T-helper 2 cell treated with Interferon-gamma antibody and Interleukin-4, amounts not matched to agents 5 μg/mL and 100 μg/mL, for 36 hours (primary cell): ENCODE measurements around the gene MED16.

ENCODE experiments used
- DNase-seq: peaks from one replicate; pipeline ENCODE4 v3.0.0; 2021; ENCODE audit warnings: low spot score
- H3K27ac Mint-ChIP-seq: one replicate; pipeline ENCODE4 v1.8.0; 2021; ENCODE audit warnings: mild to moderate bottlenecking, mixed read lengths
- H3K27me3 Mint-ChIP-seq: one replicate; pipeline ENCODE4 v1.8.0; 2021; ENCODE audit warnings: low read depth, mixed read lengths
- H3K36me3 Mint-ChIP-seq: one replicate; pipeline ENCODE4 v1.8.0; 2021; ENCODE audit warnings: low read depth, mixed read lengths
- H3K4me1 Mint-ChIP-seq: one replicate; pipeline ENCODE4 v1.8.0; 2021; ENCODE audit warnings: low read depth, mixed read lengths
- H3K4me3 Mint-ChIP-seq: one replicate; pipeline ENCODE4 v1.8.0; 2022; ENCODE audit warnings: mild to moderate bottlenecking, moderate library complexity, mixed read lengths
- H3K9me3 Mint-ChIP-seq: one replicate; pipeline ENCODE4 v1.8.0; 2021; ENCODE audit warnings: mixed read lengths

MED16 gene

DNA sequence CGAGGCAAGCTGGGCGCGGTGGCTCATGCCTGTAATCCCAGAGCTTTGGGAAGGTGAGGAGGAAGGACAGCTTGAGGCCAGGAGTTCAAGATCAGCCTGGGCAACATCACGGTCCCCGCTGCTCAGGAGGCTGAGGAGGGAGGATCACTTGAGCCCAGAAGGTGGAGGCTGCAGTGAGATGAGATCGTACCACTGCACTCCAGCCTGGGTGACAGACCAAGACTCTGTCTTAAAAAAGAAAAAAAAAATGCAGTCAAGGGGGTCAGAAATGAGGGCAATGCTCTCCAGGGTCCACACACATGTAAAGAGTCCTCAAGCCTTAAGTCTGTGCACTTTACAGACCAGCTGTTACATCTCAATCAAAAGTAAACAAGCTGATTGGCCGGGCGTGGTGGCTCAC is 11.6 kb upstream of the MED16 start:
- Mint-ChIP-seq H3K9me3 (no peaks in the 10 kb centered on the region), H3K27me3 (no peaks in the 10 kb centered on the region), H3K4me1 (peaks cover 17% of the 10 kb centered on the region), H3K36me3 (peaks cover 13% of the 10 kb centered on the region), H3K27ac (peak overlapping the region; percentile 49), H3K4me3 (no peak overlapping the region)
- no peak for DNase-seq

DNA sequence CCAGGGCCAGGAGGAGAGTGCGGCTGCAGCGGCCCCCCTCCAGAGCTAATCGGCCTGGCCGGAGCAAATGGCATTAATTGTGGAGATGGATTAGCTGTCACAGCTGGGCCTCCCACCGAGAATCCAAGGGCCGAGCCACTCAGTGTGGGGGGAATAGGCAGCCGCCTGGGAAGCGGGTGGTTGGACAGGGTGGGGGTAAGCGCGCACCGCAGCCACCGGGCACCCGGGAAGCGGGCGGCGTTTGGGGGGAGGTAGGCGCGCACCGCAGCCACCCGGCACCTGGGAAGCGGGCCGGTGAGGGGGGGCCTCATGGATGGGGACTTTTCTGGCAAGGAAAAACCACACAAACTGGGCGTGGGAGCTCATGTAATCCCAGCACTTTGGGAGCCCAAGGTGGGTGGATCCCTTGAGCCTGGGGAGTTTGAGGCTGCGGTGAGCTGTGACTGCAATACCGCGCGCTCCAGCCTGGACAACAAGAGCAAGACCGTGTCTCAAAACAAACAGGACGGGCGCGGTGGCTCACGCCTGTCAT is 10.3 kb upstream of the MED16 start:
- no peak overlapping the region for H3K4me3 Mint-ChIP-seq

GRCh38 chr19:902446-903226 is 9.6 kb upstream of the MED16 start:
- no peak overlapping the region for H3K27ac Mint-ChIP-seq
- peaks cover 9% of the 10 kb centered on the region for H3K36me3 Mint-ChIP-seq
- H3K4me3 Mint-ChIP-seq = no peak overlapping the region
- H3K27me3 Mint-ChIP-seq = no peaks in the 10 kb centered on the region
- H3K9me3 Mint-ChIP-seq = no peaks in the 10 kb centered on the region
- H3K4me1 Mint-ChIP-seq = peaks cover 7% of the 10 kb centered on the region
- DNase-seq = no peak

More for the DNA sequence above, 10.3 kb upstream of the MED16 start:
- Mint-ChIP-seq H3K36me3 (peaks cover 8% of the 10 kb centered on the region), H3K27me3 (no peaks in the 10 kb centered on the region), H3K27ac (no peak overlapping the region), H3K9me3 (no peaks in the 10 kb centered on the region), H3K4me1 (peaks cover 7% of the 10 kb centered on the region)
- DNase-seq = no peak

- Mint-ChIP-seq H3K4me1 (peaks cover 7% of the 10 kb centered on the region), H3K36me3 (peaks cover 10% of the 10 kb centered on the region), H3K4me3 (no peak overlapping the region), H3K9me3 (no peaks in the 10 kb centered on the region), H3K27ac (no peak overlapping the region), H3K27me3 (no peaks in the 10 kb centered on the region)
- DNase-seq = no peak
Measured at GRCh38 chr19:902093-902370, 9.0 kb upstream of the MED16 start.

GRCh38 chr19:901216-902092 is 8.5 kb upstream of the MED16 start:
- Mint-ChIP-seq H3K27ac (no peak overlapping the region), H3K4me3 (no peak overlapping the region), H3K27me3 (no peaks in the 10 kb centered on the region), H3K4me1 (peaks cover 4% of the 10 kb centered on the region), H3K36me3 (peaks cover 14% of the 10 kb centered on the region), H3K9me3 (no peaks in the 10 kb centered on the region)
- DNase-seq = no peak

- Mint-ChIP-seq H3K9me3 (no peaks in the 10 kb centered on the region), H3K4me3 (no peak overlapping the region), H3K36me3 (peaks cover 17% of the 10 kb centered on the region), H3K27me3 (no peaks in the 10 kb centered on the region), H3K27ac (peak overlapping the region; percentile 41), H3K4me1 (peaks cover 2% of the 10 kb centered on the region)
- DNase-seq = no peak
Measured at GRCh38 chr19:900302-901111, 7.5 kb upstream of the MED16 start.

DNA sequence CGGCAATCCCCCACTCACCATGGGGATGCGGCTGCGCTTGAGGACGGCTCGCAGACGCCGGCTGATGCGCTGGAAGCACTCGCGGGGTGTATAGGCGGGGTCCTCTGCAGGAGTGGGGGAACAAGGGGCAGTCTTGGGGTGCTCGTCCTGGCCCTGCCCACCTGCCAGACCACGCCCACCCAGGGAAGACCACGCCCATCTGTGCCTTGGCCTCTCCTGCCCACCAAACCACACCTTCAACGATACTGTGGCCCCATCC is 7.0 kb upstream of the MED16 start:
- DNase-seq = no peak
- Mint-ChIP-seq H3K36me3 (peaks cover 17% of the 10 kb centered on the region), H3K9me3 (no peaks in the 10 kb centered on the region), H3K4me3 (no peak overlapping the region), H3K4me1 (peaks cover 2% of the 10 kb centered on the region), H3K27ac (peak overlapping the region; percentile 41), H3K27me3 (no peaks in the 10 kb centered on the region)

GRCh38 chr19:899336-900042 is 6.5 kb upstream of the MED16 start:
- Mint-ChIP-seq H3K27me3 (no peaks in the 10 kb centered on the region), H3K27ac (no peak overlapping the region)

GRCh38 chr19:898663-899062 is 5.7 kb upstream of the MED16 start:
- Mint-ChIP-seq H3K4me3 (no peak overlapping the region), H3K36me3 (peaks cover 17% of the 10 kb centered on the region), H3K27me3 (no peaks in the 10 kb centered on the region), H3K4me1 (peaks cover 2% of the 10 kb centered on the region), H3K27ac (no peak overlapping the region), H3K9me3 (no peaks in the 10 kb centered on the region)
- no peak for DNase-seq

More at GRCh38 chr19:899336-900042, 6.5 kb upstream of the MED16 start:
- peaks cover 17% of the 10 kb centered on the region for H3K36me3 Mint-ChIP-seq
- H3K9me3 Mint-ChIP-seq = no peaks in the 10 kb centered on the region
- no peak overlapping the region for H3K4me3 Mint-ChIP-seq
- DNase-seq = no peak
- H3K4me1 Mint-ChIP-seq = peaks cover 2% of the 10 kb centered on the region

- peaks cover 21% of the 10 kb centered on the region for H3K36me3 Mint-ChIP-seq
- H3K27ac Mint-ChIP-seq = no peak overlapping the region
- no peaks in the 10 kb centered on the region for H3K9me3 Mint-ChIP-seq
- peaks cover 8% of the 10 kb centered on the region for H3K4me1 Mint-ChIP-seq
- DNase-seq = no peak
- H3K27me3 Mint-ChIP-seq = peaks cover 3% of the 10 kb centered on the region
- no peak overlapping the region for H3K4me3 Mint-ChIP-seq
Measured at GRCh38 chr19:897442-898039, 4.6 kb upstream of the MED16 start.

GRCh38 chr19:896999-897398 is 4.0 kb upstream of the MED16 start:
- no peak overlapping the region for H3K4me3 Mint-ChIP-seq
- DNase-seq = no peak
- peaks cover 3% of the 10 kb centered on the region for H3K27me3 Mint-ChIP-seq
- peaks cover 21% of the 10 kb centered on the region for H3K36me3 Mint-ChIP-seq
- H3K4me1 Mint-ChIP-seq = peaks cover 8% of the 10 kb centered on the region
- no peak overlapping the region for H3K27ac Mint-ChIP-seq
- no peaks in the 10 kb centered on the region for H3K9me3 Mint-ChIP-seq

- no peaks in the 10 kb centered on the region for H3K9me3 Mint-ChIP-seq
- DNase-seq = no peak
- peaks cover 3% of the 10 kb centered on the region for H3K27me3 Mint-ChIP-seq
- peaks cover 21% of the 10 kb centered on the region for H3K36me3 Mint-ChIP-seq
- no peak overlapping the region for H3K27ac Mint-ChIP-seq
- H3K4me1 Mint-ChIP-seq = peaks cover 8% of the 10 kb centered on the region
- H3K4me3 Mint-ChIP-seq = no peak overlapping the region
Measured at GRCh38 chr19:896434-896833, 3.4 kb upstream of the MED16 start.

GRCh38 chr19:892243-892893 is 619 bp downstream of the MED16 start:
- Mint-ChIP-seq H3K27me3 (peaks cover 3% of the 10 kb centered on the region), H3K36me3 (peaks cover 25% of the 10 kb centered on the region), H3K4me3 (peak overlapping the region; percentile 88)

More at GRCh38 chr19:892243-892893, 619 bp downstream of the MED16 start:
- DNase-seq = no peak
- no peaks in the 10 kb centered on the region for H3K9me3 Mint-ChIP-seq
- H3K27ac Mint-ChIP-seq = peak overlapping the region; percentile 84
- H3K4me1 Mint-ChIP-seq = peaks cover 12% of the 10 kb centered on the region
